GM12878 (cell line): Measurements from ENCODE around the gene PTTG1. TPM values are rescaled to one million over a fixed set of nuclear protein-coding genes. Genes with fewer than 3 reads are reported as not detected.

ENCODE experiments used
- ATAC-seq: fragments of 200-7000 bp; cut with Tn5 transposase; 3 replicates; pipeline ENCODE4 v1.9.1; 2020; ENCODE audit warnings: mild to moderate bottlenecking, moderate library complexity
- BruUV-seq: library from RNA; stranded (reverse); fragments of 400-500 nt; replicated peaks from 2 replicates; lab custom pipeline; 2021; lab: Mats Ljungman, UMichigan
- CTCF ChIA-PET: fragments of 300-600 bp; sonication (Branson Sonifier 250); formaldehyde crosslinking; extraction: SDS; loops from one replicate; lab custom pipeline; 2021; ENCODE audit warnings: inconsistent platforms; lab: Yijun Ruan, JAX
- POLR2A ChIA-PET: fragments of 350-600 bp; formaldehyde crosslinking; extraction: SDS; loops from one replicate; lab custom pipeline; 2021; ENCODE audit warnings: inconsistent platforms; lab: Charles Lee
- RAD21 ChIA-PET: fragments of 300-600 bp; sonication (Branson Sonifier 250); formaldehyde crosslinking; loops from one replicate; lab custom pipeline; 2023; ENCODE audit warnings: antibody characterized with exemption; ENCODE audit not compliant: unreplicated experiment; lab: Charles Lee
- SMC1A ChIA-PET: fragments of 300-600 bp; sonication (Branson Sonifier 250); formaldehyde crosslinking; loops from one replicate; lab custom pipeline; 2023; ENCODE audit not compliant: unreplicated experiment, uncharacterized antibody; lab: Charles Lee
- DNase-seq: peaks from one replicate; pipeline ENCODE4 v3.0.0-alpha.2; 2011; ENCODE audit warnings: low read depth, low spot score
- FAIRE-seq: peaks from 3 replicates; lab custom pipeline; 2011; peaks lifted over from hg19 to GRCh38; lab: Jason Lieb, UNC
- H2AFZ ChIP-seq: 2 replicates; pipeline ENCODE4 v1.6.0; 2011; ENCODE audit warnings: low read depth, low read length, control low read depth; ENCODE audit not compliant: control insufficient read depth
- H3K27ac ChIP-seq: 2 replicates; pipeline ENCODE4 v1.5.1; 2011; ENCODE audit warnings: control low read depth; ENCODE audit not compliant: control insufficient read depth, insufficient read depth
- H3K27me3 ChIP-seq, 2 experiments: replicated peaks in 1 of 2; 2 replicates each; pipeline versions ENCODE4 v1.6.0 to v1.6.1; 2011; ENCODE audit warnings: low read length in 1 of 2; ENCODE audit not compliant: control insufficient read depth in 2 of 2, insufficient read depth in 2 of 2
- H3K36me3 ChIP-seq, 2 experiments: 2 replicates each; pipeline ENCODE4 v1.5.1; 2011; ENCODE audit warnings: low read length in 1 of 2; ENCODE audit not compliant: control insufficient read depth in 2 of 2, insufficient read depth in 2 of 2
- H3K4me1 ChIP-seq: 2 replicates; pipeline ENCODE4 v1.6.1; 2011; ENCODE audit warnings: mild to moderate bottlenecking, low read length, moderate library complexity, mixed read lengths; ENCODE audit not compliant: control insufficient read depth, insufficient read depth
- H3K4me2 ChIP-seq: 2 replicates; pipeline ENCODE4 v1.6.0; 2011; ENCODE audit warnings: control low read depth; ENCODE audit not compliant: control insufficient read depth, insufficient read depth
- H3K4me3 ChIP-seq: fragments of 200-600 bp; sonication (generic); 2 replicates; pipeline ENCODE4 v1.5.1; 2016
- H3K79me2 ChIP-seq: 2 replicates; pipeline ENCODE4 v1.6.0; 2011; ENCODE audit warnings: low read length; ENCODE audit not compliant: control insufficient read depth, insufficient read depth
- H3K9ac ChIP-seq: 2 replicates; pipeline ENCODE4 v1.8.0; 2011; ENCODE audit warnings: low read length, control low read depth, mixed read lengths; ENCODE audit not compliant: control insufficient read depth, insufficient read depth
- H3K9me3 ChIP-seq: replicated peaks from 3 replicates; pipeline ENCODE4 v1.5.1; 2011; ENCODE audit warnings: mild to moderate bottlenecking, low read length; ENCODE audit not compliant: control insufficient read depth, insufficient read depth
- H4K20me1 ChIP-seq: 2 replicates; pipeline ENCODE4 v1.6.0; 2011; ENCODE audit not compliant: control insufficient read depth, insufficient read depth
- FOXK2 ChIP-seq: fragments of 450-650 bp; IDR thresholded peaks from 2 replicates; pipeline ENCODE4 v1.6.1; 2017; ENCODE audit warnings: mild to moderate bottlenecking, moderate library complexity
- NKRF ChIP-seq: fragments of 450-650 bp; conservative IDR thresholded peaks from 2 replicates; pipeline ENCODE4 v1.6.1; 2017; ENCODE audit warnings: mild to moderate bottlenecking, moderate library complexity
- PML ChIP-seq: IDR thresholded peaks from 2 replicates; pipeline ENCODE4 v1.6.1; 2012; ENCODE audit warnings: low read length, inconsistent platforms
- RCOR1 ChIP-seq: conservative IDR thresholded peaks from 2 replicates; pipeline ENCODE4 v1.6.1; 2012; ENCODE audit warnings: low read depth, low read length, improper control_type of control experiment
- ZBED1 ChIP-seq: IDR thresholded peaks from 2 replicates; pipeline ENCODE4 v1.6.1; 2016; ENCODE audit warnings: borderline replicate concordance
- WGBS: methylation state at CpG from one replicate; pipeline ENCODE4 v1.1.6; 2016; ENCODE audit warnings: low lambda C conversion rate; ENCODE audit not compliant: insufficient replicate concordance, insufficient coverage; ENCODE audit errors: missing lambda C conversion rate; 5-methylcytosine and 5-hydroxymethylcytosine counted together
- in situ Hi-C: fragments of 300-500 bp; cut with MboI; formaldehyde crosslinking; loops from 9 replicates; pipeline ENCODE4 v1.14.3; 2018; ENCODE audit warnings: mixed read lengths
- intact Hi-C: fragments of 100-400 bp; cut with micrococcal nuclease; formaldehyde crosslinking; loops from one replicate; pipeline ENCODE4 v1.14.2; 2022; ENCODE audit not compliant: unreplicated experiment
- polyA plus RNA-seq, 11 experiments: library from polyadenylated mRNA; depleted of rRNA in 4 of 11; unstranded in 6 of 11; stranded (reverse) in 5 of 11; fragments of >200 nt; fragmentation: Nextera tagmentation in 4 of 11; fragmentation: Illumina TruSeq in 1 of 11; extraction: Ambion mirVana in 4 of 11; extraction: Trizol in 1 of 11; gene quantifications; 1 replicate in 1 of 11; 2 replicates in 10 of 11; pipeline versions ENCODE4 v1.2.1 to v1.2.3, GENCODE V29; 2011 to 2016; ENCODE audit warnings: inconsistent platforms in 2 of 11, missing spikeins in 2 of 11, low read depth in 1 of 11
- total RNA-seq, 4 experiments: library from RNA; depleted of rRNA in 3 of 4; stranded (reverse); fragments of >200 nt in 3 of 4; fragmentation: Illumina TruSeq in 1 of 4; extraction: Trizol in 1 of 4; gene quantifications; 2 replicates each; pipeline versions ENCODE4 v1.2.1 to v1.2.3, GENCODE V29; 2013 to 2021

The PTTG1 gene
- total and polyA plus RNA-seq, 10 of the 15 experiments (the other 5 are each of a cell fraction or from before 2014, with no cell fraction given) = 154 to 1,033 (median 377) TPM

- in situ Hi-C loops (no loop called here), intact Hi-C loops (no loop called here)
- no peaks in the 10 kb centered on the region for H4K20me1 ChIP-seq
- H3K9ac ChIP-seq = no peak overlapping the region
- no peak overlapping the region for H3K4me3 ChIP-seq
- H3K36me3 ChIP-seq = no peaks in the 10 kb centered on the region
- DNase-seq (no peak), ATAC-seq (no peak), FAIRE-seq (no peak)
- POLR2A ChIA-PET = no interaction called here
- no peaks in the 10 kb centered on the region for H3K9me3 ChIP-seq
- SMC1A ChIA-PET = interaction anchor here (0.8 to 5.8 kb wide), 3 partner anchors 11 to 74 kb away, joined by 4 to 42 read pairs (median 4); no protein-coding TSS in a partner anchor
- H3K4me1 ChIP-seq = no peaks in the 10 kb centered on the region
- TF ChIP-seq FOXK2 = no peak
- TF ChIP-seq NKRF = no peak
- no peak for TF ChIP-seq ZBED1
- TF ChIP-seq RCOR1 = no peak
- H3K4me2 ChIP-seq = no peak overlapping the region
- peaks cover 0 to 5% of the 10 kb centered on the region in 2 experiments; a peak in 2 of 4 replicates for H3K27me3 ChIP-seq
- no peak overlapping the region for H3K27ac ChIP-seq
- CTCF ChIA-PET = interaction anchor here (0.8 to 2.0 kb wide), 3 partner anchors 10 to 13 kb away, joined by 4 to 12 read pairs (median 8); no protein-coding TSS in a partner anchor
- H2AFZ ChIP-seq = no peak overlapping the region
- H3K79me2 ChIP-seq = no peaks in the 10 kb centered on the region
- RAD21 ChIA-PET = no interaction called here
- no TSS peak for BruUV-seq
- 23% methylated on average over 2 of the region's 2 CpGs for WGBS
Measured at GRCh38 chr5:160380041-160380440, 41.6 kb upstream of the PTTG1 start.

- WGBS = 0% methylated on average over 3 of the region's 3 CpGs
- ChIA-PET CTCF (interaction anchor here (0.8 to 1.2 kb wide), 2 partner anchors 9 to 11 kb away, joined by 3 to 5 read pairs; no protein-coding TSS in a partner anchor), SMC1A (no interaction called here), RAD21 (no interaction called here), POLR2A (no interaction called here)
- Histone ChIP-seq H3K79me2 (no peaks in the 10 kb centered on the region), H3K9ac (no peak overlapping the region), H3K4me2 (no peak overlapping the region), H3K4me3 (no peak overlapping the region), H3K36me3 (no peaks in the 10 kb centered on the region), H3K27ac (no peak overlapping the region), H3K4me1 (no peaks in the 10 kb centered on the region), H2AFZ (no peak overlapping the region), H3K27me3 (peaks cover 0 to 5% of the 10 kb centered on the region in 2 experiments; a peak in 2 of 4 replicates), H4K20me1 (no peaks in the 10 kb centered on the region), H3K9me3 (no peaks in the 10 kb centered on the region; the same call in 2 of the 3 replicates)
- no TSS peak for BruUV-seq
- DNase-seq = no peak
- no peak for ATAC-seq
- no peak for TF ChIP-seq PML
- intact Hi-C loops = no loop called here
- in situ Hi-C loops = no loop called here
- FAIRE-seq = no peak
Measured at GRCh38 chr5:160382346-160382745, 39.3 kb upstream of the PTTG1 start.
